NCI-H2171 treated with DMSO at 0.1 percent for 48 hours (cell line): ENCODE data around the gene RAB7A.
"Not testable (repeated sequence)": the region's sequence is repeated elsewhere in the genome, so short reads cannot be mapped to it uniquely, and the experiment has no call there.

Source experiments
- DNase-seq: peaks from one replicate; lab custom pipeline; 2025; lab: John Stamatoyannopoulos, UW

Gene RAB7A

DNA sequence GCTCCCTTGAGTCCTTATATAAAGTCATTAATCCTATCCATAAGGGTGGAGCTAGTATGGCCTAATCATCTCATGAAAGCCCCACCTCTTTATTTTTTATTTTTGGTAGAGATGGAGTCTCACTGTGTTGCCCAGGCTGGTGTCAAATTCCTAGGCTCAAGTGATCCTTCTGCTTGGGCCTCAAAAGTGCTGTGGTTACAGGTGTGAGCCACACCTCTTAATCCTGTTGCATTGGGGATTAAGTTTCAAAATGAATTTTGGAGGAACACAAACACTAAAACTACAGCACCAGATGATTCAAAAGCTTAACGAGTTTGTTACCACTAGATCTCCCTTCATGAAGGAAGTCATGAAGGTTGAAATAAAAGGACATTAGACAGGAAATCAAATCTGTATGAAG is 27.7 kb downstream of the RAB7A start:
- DNase-seq = peak; percentile 19

GRCh38 chr3:128760042-128760441 is 34.1 kb downstream of the RAB7A start:
- DNase-seq = no peak

- no peak for DNase-seq
These were observed 34.9 kb downstream of the RAB7A start for GRCh38 chr3:128760881-128761280.

GRCh38 chr3:128761392-128761791 is 35.4 kb downstream of the RAB7A start:
- DNase-seq = no peak

GRCh38 chr3:128763967-128764366 is 38.0 kb downstream of the RAB7A start:
- DNase-seq = no peak

- DNase-seq = no peak
These were observed 38.9 kb downstream of the RAB7A start for GRCh38 chr3:128764863-128765262.

- DNase-seq = no peak
These were observed 41.2 kb downstream of the RAB7A start for GRCh38 chr3:128767094-128767750.

GRCh38 chr3:128768471-128768870 is 42.5 kb downstream of the RAB7A start:
- DNase-seq = no peak

DNA sequence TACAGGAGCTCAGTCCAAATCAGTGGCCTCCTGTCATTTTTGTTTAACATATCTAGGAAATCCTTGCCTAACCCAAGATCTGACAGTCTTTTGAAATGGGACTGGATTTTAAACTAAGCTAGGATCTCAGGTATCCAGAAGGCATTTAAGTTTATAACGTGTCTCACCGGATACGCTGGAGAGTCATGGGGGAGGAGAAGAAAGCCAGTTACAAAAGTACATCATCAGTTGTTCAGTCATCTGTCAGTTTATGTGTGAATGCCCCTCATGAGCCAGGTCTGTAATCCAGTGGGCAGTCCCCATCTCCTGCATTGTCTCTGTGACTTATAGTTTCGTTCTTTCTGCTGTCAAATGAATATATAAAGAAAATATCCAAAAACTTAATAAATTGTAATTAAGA is 44.4 kb downstream of the RAB7A start:
- no peak for DNase-seq

DNA sequence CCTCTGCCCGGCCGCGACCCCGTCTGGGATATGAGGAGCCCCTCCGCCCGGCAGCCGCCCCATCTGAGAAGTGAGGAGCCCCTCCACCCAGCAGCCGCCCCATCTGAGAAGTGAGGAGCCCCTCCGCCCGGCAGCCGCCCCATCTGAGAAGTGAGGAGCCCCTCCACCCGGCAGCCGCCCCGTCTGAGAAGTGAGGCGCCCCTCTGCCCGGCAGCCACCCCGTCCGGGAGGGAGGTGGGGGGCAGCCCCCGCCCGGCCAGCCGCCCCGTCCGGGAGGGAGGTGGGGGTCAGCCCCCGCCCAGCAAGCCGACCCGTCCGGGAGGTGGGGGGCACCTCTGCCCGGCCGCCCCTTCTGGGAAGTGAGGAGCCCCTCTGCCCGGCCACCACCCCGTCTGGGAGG is 47.2 kb downstream of the RAB7A start:
- not testable (repeated sequence) for DNase-seq

DNA sequence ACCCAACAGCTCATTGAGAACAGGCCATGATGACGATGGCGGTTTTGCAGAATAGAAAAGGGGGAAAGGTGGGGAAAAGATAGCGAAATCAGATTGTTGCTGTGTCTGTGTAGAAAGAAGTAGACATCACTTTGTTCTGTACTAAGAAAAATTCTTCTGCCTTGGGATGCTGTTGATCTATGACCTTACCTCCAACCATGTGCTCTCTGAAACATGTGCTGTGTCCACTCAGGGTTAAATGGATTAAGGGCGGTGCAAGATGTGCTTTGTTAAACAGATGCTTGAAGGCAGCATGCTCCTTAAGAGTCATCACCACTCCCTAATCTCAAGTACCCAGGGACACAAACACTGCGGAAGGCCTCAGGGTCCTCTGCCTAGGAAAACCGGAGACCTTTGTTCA is 47.6 kb downstream of the RAB7A start:
- not testable (repeated sequence) for DNase-seq

- DNase-seq = no peak
These were observed 49.3 kb downstream of the RAB7A start for GRCh38 chr3:128775241-128775640.

- DNase-seq = no peak
These were observed 50.0 kb downstream of the RAB7A start for GRCh38 chr3:128775906-128776542.

GRCh38 chr3:128780101-128780837 is 54.3 kb downstream of the RAB7A start:
- DNase-seq = no peak

GRCh38 chr3:128781164-128781563 is 55.2 kb downstream of the RAB7A start:
- DNase-seq = no peak

- DNase-seq = no peak
These were observed 56.5 kb downstream of the RAB7A start for GRCh38 chr3:128782282-128783146.

DNA sequence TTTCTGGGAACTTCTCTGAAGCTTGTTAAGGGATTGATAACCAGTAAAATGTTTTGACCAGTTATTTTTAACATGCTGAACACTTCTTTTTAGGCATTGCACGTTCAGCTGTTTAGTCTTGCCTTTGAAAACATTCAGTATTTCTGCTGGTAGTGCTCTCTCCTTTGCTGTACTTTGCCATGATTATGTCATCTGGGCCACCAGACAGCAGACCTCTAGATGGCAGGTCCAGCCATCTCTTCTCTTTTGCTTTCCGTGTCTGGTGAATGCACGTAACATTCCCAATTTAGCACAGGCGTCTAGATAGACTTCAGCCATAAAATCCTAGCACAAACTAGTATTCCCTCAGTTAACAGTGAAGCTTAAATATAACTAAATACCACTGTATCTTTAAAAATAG is 57.8 kb downstream of the RAB7A start:
- DNase-seq = no peak

DNA sequence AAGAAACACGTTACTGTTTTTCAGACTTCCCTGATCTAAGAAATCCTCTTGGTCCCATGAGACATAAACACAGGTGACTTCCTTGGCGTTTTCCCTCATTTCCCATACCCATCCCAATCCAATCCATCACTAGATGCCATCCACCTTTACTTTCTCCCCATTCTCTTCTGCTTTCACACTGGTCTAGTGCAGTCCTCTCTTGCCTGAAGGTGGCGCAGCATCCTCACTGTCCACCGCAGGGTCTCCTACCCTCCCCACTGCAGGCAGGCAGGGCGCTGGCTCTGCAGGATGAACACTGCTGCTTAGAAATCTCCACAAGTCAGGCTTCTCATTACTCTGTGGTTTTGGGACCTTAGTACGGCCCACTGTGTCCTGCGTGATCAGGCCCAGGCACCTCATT is 58.2 kb downstream of the RAB7A start:
- no peak for DNase-seq

- DNase-seq = no peak
These were observed 58.9 kb downstream of the RAB7A start for GRCh38 chr3:128784843-128785242.

- no peak for DNase-seq
These were observed 60.5 kb downstream of the RAB7A start for GRCh38 chr3:128786434-128787020.

DNA sequence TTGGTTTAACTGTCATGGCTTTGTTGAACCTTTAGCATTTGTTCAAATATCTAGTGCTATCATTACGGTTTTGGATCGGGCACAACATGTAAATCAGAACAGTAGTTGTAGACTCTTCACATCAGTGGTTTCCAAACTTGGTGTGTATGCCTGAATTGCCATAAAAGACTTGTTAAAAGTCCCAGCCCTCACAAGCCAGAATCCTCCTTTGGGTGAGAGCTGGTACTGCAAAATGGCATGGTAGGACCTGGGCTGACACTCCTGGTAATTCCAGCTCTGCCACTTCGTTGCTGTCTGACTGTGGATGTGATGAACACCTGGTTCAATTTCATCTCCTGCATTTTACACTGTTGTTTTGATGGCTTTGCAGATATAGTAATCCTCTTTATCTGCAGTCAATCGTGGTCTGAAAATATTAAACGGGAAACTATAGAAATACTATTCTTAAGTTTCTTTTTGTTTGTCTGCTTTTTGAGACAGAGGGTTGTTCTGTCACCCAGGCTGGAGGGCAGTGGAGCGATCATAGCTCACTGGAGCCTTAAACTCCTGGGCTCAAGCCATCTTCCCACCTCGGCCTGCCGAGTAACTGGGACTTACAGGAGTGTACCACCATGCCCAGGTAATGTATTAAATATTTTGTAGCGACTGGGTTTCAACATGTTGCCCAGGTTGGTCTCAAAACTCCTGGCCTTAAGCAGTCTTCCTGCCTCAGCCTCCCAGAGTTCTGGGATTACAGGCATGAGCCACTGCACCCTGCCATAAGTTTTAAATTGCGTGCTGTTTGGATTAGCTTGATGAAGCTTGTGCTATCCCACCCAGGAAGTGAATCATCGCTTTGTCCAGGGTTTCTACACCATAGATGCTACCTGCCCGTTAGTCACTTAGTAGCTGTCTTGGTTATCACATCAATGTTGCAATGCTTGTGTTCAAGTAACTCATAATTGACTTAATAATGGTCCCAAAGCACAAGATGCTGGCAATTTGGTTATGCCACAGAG is 61.6 kb downstream of the RAB7A start:
- no peak for DNase-seq
